ENCODE data around the gene PANK4. TPM values are rescaled to one million over a fixed set of nuclear protein-coding genes. Genes with fewer than 3 reads are reported as not detected.

Gene PANK4
- total RNA-seq, 1 experiment from 2014 or later, result 18.6 TPM

DNA sequence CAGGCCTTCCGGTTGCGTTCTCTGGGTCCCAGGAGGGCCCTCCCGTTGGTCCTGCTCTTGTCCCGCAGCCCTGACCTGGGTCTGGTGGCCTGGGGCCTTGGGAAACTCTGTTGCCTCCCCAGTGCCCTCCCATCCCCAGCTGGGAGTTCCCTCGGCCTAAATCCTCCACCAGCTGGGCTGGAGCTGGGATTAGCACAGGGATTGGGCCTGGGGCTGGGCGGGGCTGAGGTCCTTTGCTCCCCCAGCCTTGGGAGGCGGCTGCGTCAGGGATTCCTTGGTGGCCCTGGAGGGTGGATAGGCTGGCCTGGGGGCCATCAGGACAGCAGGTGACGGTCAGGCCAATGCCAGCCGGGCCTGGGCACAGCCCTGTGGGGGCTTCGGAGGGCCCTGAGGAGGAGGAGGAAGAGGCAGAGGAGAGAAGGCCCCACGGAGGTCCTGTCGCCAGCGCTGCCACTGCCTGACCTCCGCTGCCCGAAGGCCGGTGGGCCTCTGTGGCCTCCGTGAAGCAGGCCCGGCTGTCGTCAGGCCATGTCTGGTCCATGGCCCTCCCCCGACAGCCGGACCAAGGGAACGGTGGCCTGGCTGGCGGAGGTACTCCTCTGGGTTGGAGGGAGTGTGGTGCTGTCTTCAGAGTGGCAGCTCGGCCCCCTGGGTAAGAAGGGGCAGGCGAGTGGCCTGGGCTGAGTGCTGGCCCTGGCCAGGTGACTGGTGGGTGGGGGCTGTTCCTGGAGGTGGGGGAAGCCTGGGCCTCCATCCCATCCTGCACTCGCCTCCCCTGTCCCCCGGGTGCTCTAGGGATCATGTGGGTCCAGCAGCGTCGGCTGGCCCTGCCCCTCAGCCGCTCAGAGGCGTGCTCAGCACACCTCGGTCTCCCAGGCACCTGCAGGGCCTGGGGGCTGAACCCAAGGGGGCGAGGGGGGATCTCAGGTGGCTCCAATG lies 50.1 kb downstream of the PANK4 start, which contains the start of gene PLCH2:
Gene PLCH2, plus strand, starts transcription at position 229 of the 939 bp plus-strand sequence. Its CDS starts 300 bp downstream, at position 529.
- DNase-seq (ENCODE audit: low read depth), result no peak

DNA sequence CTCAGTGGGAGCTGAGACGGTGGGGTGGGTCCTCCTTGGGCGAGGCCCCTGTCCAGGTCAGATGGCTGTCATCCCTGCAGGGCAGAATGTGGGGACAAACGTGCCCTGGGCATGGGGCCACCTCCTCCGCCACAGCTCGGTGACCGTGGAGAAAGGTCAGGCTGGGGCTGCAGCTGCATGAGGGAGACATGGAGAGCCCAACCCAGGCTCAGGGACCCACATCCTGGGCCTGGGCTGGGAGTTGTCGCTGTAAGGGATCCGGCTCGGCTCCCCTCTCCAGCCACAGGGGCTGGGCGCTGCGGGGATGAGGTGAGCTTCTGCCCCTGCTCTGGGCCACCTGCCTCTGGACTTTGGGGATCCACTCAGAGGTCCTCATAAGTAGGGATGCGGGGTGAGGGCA lies 50.8 kb downstream of the PANK4 start:
- DNase-seq (ENCODE audit: low read depth), result no peak

DNA sequence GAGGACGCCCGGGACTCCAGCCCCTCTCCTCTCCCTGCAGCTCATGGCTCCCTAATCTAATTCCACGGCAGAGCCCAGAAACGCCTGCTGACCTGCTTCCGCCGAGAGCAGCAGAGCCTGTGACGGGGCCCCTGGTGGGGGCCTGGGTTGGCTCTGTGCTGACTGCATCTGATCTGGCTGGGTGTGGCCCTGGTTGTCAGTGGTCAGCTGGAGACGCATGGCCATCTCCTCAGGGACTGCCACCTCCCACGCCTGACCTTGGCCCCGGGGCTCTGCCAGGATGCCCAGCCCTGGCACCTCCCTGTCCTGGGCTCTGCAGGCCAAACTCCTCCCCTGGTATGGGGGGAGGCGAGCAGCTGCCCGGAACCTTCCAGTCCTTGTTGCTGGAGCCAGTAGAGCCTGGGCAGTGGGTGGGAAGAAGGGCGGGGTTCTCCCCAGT lies 51.4 kb downstream of the PANK4 start:
- DNase-seq (ENCODE audit: low read depth), result no peak

DNA sequence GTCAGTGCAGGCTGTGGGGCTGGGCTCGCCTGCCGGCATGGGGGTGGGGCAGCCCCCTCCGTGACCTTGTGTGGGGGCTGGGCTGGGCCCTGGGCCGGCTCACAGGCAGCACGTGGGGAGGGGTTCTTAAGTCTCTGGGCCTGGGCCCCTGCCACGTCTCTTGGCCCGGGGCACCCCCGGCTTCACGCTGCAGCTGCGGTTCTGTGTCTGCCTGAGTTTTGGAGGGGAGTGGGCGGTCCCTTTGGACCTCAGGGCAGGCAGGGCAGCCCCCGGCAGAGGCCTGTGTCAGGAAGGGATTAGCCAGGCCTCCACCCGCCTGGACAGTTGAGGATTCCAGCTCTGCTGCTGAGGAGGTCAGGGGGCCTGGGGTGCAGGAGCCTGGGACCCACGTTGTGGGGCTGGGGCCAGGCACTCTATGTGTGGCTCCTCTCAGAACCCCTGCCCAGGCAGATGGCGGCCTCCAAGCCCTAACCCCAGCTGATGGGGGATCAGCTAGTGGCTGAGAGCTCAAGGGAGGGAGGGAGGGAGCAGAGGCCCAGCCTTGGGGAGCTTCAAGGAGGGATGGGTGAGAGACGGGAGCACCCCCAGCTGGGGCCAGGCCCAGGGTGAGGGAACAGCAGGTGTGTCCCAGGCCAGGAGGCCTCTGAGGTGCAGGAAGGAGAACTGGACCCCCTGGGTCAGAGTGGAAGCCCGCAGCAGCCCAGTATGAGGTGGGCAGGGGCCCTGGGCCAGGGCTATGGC lies 52.1 kb downstream of the PANK4 start:
- no peak for DNase-seq (ENCODE audit: low read depth)

DNA sequence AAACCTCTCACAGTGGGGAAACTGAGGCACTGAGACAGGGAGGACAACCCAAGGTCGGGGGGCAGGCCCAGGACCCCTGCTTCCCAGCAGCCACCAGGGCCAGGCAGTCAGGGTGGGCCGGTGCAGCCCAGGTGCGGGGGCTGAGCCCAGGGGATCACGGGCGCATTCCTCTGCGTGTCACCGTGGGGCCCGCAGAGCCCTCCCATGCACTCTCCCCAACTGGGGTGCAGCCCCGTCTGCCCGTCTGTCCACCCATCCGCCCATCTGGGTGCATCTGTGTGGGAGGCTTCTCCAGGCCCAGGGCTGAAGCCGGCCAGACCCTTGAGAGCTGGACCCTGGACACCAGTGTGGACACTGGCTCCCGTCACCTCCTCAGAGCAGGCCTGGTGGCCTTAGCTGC lies 53.2 kb downstream of the PANK4 start:
- no peak for DNase-seq (ENCODE audit: low read depth)

DNA sequence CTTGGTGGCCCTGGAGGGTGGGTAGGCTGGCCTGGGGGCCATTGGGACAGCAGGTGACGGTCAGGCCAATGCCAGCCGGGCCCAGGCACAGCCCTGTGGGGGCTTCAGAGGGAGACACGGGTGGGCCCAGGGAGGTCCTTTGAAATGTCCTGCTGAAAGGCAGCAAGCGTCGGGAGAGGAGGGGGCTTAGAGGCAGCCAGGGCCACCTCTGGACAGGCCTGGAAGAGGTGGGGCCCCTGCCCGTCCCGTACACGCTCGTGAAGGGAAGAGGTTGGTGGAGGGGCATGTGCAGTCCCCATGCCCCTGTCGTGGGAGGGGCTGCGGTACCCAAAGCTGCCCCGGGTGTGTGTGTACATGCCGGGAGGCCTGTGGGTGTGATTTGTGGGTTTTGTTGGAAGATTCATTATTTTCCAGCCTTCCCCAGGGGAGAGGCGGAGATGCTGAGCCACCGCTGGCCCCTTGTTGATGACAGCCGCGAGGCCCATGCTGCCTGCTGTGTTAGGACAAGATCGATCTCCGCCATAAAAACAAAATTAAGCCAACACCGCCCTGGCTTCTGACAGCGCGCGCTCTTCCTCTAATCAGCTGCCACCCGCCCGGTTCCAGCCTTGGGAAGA lies 53.7 kb downstream of the PANK4 start:
- DNase-seq (ENCODE audit: low read depth), result no peak

DNA sequence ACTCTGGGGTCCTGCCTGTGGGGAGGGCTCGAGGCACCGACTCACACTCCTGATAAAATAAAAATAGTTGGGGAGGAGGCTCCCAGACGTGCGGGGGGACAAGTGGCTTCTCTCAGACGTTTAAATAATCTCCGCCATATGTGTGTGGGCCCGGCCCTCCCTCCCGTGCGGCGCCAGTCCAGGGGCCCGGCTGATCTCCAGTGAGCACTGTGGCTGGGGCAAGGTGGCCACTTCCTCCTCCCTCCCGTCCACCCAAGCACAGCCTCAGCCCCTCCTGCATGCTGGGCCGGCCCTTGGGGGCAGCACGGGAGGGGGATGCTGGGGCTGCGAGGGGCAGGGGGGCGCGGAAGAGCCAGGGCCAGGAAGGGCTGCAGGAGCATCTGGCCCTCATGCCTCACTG lies 54.3 kb downstream of the PANK4 start:
- DNase-seq (ENCODE audit: low read depth), result no peak

DNA sequence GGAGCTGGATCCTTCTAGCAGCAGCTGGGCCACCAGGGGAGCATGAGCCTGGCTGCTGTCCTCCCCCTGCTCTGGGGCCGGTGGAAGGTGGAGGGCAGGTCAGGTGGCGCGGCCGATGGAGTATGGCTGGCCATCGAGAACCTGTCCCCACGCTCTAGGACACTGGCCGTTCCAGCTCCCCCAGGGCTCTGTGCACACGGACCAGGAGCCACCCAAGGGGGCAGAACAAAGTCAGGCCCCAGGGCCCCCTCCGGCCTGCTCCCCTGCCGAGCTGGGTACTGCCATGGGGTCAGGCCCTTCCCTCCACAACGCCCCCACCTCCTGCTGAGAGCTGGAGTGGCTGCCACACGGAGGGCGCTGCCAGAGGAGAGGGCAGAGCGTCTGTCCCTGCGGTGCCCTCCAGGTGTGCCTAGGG lies 54.8 kb downstream of the PANK4 start:
- DNase-seq (ENCODE audit: low read depth), result no peak

DNA sequence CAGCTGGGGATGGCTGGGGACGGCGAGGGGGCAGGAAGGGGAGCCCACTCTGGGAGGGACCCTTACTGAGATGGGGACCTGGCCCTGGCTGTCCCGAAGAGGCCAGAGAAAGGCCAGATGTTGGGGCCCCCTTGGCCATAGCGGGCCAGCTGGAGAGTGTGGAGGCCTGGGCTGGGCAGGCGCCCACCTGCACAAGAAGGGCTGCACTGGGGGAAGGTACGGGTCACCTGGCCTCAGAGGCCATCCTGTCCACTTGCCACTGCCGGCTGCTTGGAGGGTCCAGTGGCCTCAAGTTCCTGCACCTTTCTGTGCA lies 55.3 kb downstream of the PANK4 start:
- no peak for DNase-seq (ENCODE audit: low read depth)

DNA sequence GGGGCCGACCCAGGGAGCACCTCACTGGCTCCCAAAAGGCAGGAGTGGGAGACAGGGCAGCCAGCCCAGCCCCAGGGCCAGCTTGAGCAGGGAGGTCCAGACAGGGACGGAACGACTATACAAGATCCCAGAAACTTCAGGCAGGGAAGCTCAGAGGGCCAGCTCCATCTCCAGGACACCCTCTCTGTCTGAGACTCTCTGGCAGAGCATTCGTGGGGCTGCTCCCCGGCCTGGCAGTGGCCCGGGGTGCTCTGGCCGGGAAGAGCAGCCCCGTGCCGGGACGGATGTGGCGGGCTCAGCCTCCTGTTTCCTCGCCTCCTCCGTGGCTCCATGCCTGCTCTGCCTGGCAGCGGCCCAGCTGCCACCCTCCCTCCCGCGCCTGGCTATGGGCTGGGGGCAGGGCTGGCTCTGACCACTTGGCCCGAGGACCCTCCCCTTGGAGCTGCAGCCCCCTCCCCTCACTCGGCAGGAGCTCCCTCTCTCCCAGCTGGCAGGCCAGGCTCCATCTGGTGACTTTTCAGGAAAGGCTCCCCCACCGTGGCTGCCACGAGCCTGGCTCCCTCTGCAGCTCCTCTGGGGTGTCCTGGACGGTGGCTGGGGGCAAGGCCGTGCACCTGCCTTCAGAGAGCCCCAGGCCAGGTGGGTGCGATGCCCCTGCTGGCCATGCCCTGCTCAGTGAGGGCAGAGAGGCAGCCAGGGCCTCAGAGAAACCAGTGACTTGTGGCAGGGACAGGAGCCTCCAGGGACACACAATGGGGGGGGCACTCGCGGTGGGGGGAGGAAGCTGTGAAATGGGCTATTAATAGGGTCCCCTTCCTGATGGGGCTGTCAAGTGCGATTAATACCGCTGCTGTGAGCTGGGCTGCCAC lies 55.9 kb downstream of the PANK4 start:
- no peak for DNase-seq (ENCODE audit: low read depth)

DNA sequence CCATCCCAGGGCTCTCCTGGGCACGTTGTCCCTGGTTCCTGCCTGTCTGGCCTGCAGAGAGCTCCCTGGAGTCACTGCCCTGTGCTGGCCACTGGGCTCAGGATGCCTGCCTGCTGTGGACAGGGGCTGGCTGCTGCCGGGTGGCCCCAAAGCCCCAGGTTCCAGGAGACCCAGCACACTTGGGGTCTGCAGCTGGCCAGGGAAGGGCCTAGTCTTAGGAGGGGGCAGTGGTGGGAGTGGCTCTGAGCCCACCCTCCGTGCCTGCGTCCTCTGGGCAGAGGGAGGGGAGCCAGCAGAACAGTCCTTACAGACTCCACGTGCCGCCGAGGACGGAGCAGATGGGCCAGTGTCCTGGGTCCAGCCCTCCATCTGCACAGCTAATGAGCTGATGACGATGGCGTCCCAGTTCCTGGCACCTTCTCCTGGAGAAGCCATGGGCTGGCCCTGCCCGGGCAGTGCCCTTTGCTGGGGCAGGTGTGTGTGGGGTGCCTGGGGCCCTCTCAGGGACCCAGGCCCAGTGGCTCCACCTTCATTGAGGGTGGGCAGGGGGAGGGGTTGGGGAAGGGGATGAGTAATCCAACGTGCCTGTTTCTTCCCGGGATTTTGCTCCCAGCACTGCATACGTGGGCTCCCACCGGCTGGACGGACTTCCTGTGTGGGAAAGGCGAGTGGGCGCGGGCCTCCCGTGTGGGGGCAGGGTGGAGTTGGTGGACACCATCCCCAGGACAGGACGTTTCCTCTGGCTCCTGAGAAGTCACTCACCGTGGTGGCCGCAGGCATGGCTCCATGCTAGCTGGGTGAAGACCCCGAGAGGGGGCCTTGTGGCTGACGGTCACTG lies 57.1 kb downstream of the PANK4 start:
- no peak for DNase-seq (ENCODE audit: low read depth)

DNA sequence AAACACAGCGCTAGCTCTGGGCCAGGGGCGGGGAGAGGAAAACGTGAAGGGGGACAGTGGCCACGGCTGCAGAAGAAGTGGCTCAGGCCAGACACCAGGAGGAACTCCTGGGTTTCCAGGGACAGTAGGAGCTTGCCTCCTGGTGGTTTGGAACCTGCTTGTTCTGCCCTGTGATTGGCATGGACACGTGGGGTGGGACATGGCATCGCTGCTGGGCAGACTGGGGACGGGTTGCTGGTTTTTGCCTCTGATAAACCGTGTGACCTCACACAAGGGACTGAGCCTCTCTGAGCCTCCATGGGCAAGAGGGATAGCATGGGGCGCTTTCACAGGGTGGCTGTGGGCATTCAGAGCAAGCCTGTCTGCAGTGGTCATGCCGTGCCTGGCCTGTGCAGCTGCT lies 57.9 kb downstream of the PANK4 start:
- no peak for DNase-seq (ENCODE audit: low read depth)

DNA sequence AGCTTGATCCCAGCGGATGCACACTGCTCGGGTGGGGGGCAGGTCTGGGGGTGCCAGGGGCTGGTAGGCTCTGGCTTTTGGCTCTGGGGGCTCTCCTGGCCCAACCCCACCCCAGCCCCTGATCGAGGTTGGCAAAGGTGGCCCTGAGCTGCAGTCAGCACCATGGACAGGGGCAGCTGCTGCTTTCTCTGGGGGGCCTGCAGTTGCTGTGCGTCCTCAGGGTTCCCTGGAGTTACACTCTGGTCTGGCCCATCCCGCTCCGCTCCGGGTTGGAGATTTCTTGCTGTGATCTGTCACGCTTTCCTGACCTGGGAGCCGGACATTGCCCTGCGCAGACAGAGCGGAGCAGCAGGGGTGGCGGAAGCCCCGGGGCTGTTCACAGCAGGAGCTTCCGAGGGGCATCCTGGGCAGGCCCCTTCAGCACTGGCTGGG lies 58.3 kb downstream of the PANK4 start:
- DNase-seq (ENCODE audit: low read depth), result peak; percentile 68

DNA sequence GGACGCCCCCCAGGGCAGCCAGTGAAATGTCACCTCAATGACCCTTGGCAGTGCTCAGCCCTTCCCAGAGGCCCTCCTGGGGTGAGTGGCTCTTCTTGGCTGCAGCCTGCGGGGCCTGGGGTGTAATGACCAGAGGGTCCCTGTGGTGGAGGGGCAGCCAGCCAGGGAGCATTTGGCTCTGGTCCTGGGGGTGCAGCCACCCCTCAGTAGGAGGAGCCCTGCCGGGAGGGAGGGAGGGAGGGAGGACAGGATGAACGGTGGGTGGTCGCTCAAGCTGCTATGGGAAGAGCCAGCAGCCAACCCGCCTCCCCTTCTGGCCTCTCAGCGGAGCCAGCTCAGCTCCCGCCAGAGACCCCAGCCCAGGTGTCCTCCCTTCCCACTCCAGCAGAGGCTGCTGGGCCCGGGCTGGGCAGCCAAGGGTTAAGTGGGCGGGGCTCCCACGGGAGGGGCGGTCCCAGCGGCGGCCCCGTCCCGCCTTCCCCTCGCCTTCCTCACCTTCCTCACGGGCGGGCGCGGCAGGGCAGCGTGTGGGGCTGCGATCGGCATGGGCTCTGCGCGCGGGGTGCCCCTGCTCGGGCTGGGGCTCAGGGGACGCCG lies 59.3 kb downstream of the PANK4 start:
- DNase-seq (ENCODE audit: low read depth), result peak; percentile 43

DNA sequence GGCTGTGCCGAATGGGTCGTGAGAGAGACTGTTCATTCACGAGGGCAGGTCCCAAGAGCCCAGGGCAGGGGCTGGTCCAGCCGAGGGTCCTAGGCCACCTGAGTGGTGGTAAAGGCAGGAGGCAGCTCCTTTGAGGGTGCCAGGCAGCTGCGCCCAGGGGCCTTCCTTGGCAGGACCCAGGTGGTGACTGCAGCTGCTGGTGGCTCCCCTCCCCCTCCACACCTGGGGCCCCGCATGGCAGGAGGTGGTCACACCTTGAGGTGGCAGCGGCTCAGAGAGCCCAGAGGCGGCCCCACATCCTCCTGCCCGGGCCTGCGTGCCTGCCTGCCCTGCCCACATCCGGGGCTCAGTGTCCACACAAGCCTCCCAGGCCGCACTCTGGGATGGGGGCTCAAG lies 60.1 kb downstream of the PANK4 start:
- DNase-seq (ENCODE audit: low read depth), result no peak

DNA sequence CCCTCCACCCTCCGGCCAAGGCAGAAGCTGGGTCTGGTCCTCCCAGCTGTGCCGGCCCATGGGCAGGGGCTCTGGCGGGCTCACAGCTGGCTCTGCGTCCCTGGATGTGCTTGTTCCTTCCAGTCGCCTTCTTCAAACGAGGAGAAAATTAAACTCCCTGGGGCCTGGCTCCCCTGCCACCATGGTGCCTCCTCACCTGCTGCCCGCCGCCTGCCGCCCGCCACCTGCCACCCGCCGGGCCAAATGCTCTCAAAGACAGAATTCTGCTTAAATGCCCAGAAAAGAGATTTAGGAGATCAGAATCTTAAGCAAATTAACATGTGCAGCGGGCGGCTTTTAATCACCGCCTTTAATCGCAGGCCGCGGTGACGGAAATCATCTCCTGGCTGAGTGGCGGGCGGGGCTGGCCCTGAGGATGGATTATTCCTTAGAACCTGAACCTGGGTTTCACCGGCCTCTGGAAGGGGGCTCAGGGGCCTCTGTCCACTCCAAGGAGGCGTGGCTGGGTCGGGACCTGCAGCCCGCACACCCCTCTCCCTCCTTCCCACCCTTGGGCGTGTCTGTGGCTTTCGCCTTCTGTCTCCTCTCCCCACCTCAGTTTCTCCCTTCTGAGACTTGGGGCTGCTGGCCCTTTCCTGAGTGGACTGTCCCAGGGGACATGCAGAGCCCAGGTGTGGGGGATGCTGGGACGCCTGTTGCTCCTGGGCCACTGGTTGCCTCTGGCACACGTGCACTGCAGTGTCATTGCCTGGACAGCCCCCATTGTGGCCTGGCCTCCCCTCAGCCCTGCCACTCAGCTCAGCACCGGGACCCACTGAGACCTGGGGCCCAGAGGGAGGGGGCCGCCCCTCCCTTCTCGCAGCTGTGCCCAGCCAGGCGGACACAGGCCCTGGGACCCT lies 60.8 kb downstream of the PANK4 start:
- DNase-seq (ENCODE audit: low read depth), result no peak

DNA sequence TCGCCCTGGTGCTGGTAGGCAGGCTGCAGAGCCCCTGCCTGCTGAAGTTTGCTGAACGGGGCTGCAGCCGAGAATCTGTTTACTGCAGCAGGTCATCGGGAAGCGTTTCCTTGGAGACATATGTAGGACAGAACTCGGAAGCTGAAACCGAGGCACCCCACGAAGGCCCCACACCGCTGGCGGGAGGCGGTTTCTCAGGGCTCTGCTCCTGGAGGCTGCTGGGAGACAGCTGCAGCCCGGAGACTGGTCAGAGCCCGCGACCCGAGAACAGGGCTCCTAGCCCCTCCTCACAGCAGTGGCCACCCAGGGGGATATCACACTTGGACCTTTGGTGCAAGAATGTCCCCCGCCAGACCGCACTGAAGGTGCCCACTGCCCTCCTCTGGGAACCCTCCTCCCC lies 63.0 kb downstream of the PANK4 start:
- DNase-seq (ENCODE audit: low read depth), result no peak

DNA sequence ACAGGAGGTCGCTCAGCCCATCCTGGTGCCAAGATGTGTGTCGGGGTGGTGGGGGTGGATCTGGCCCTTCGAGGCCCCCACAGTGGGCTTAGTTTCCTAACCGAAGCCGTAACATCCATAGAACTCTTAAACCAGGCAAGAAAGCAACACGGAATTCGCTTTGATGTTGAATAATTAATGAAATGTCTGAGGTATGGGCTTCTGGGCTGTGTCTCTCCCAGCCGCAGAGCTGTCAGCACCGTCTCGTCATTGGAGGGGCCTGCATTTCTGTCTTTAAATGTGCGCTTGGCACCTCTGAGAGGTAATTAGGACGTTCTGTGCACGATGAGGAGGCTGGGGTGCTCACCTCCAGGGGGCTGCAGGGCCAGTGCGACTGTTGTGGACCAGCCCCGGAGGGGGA lies 63.6 kb downstream of the PANK4 start:
- no peak for DNase-seq (ENCODE audit: low read depth)

Measured in Daoy (cell line).